HepG2 (cell line): ENCODE results near the gene PPP1R9A. TPM values are rescaled to one million over a fixed set of nuclear protein-coding genes. Genes with fewer than 3 reads are reported as not detected.

Experiments used
- ATAC-seq: fragments of 200-7000 bp; cut with Tn5 transposase; 3 replicates; pipeline ENCODE4 v1.9.1; 2020; ENCODE audit warnings: mild to moderate bottlenecking, moderate library complexity
- BruUV-seq: library from RNA; stranded (reverse); fragments of 400-500 nt; replicated peaks from 2 replicates; lab custom pipeline; 2021; lab: Mats Ljungman, UMichigan
- CTCF ChIA-PET: fragments of 300-600 bp; formaldehyde crosslinking; extraction: SDS; loops from one replicate; lab custom pipeline; 2021; ENCODE audit warnings: low total read pairs, inconsistent platforms, low intra/inter-chr PET ratio; lab: Yijun Ruan, JAX
- POLR2A ChIA-PET: fragments of 350-600 bp; sonication (Branson Sonifier 250); formaldehyde crosslinking; loops from one replicate; lab custom pipeline; 2020; ENCODE audit warnings: antibody characterized with exemption, inconsistent platforms; lab: Yijun Ruan, JAX
- DNase-seq: peaks from one replicate; pipeline ENCODE4 v3.0.0-alpha.2; 2015; ENCODE audit warnings: low spot score
- FAIRE-seq: peaks from 3 replicates; lab custom pipeline; 2011; peaks lifted over from hg19 to GRCh38; lab: Jason Lieb, UNC
- H2AFZ ChIP-seq: one replicate; pipeline ENCODE4 v1.6.1; 2011; ENCODE audit warnings: low read length, inconsistent platforms
- H3K27ac ChIP-seq: fragments of 300-600 bp; 3 replicates; pipeline ENCODE4 v1.8.0; 2011; ENCODE audit warnings: mixed run types, mild to moderate bottlenecking, mixed read lengths, low read length, inconsistent platforms; ENCODE audit not compliant: insufficient read depth; ENCODE audit errors: extremely low read length
- H3K27me3 ChIP-seq, 2 experiments: fragments of 200-600 bp in 1 of 2; 2 replicates in 1 of 2; 3 replicates in 1 of 2; pipeline versions ENCODE4 v1.6.0 to v1.8.0; 2011; ENCODE audit warnings: low read length in 2 of 2, mild to moderate bottlenecking in 2 of 2, moderate library complexity in 2 of 2, inconsistent platforms in 1 of 2; ENCODE audit not compliant: insufficient read depth in 2 of 2, control insufficient read depth in 1 of 2
- H3K36me3 ChIP-seq, 2 experiments: fragments of 200-600 bp in 1 of 2; replicated peaks in 1 of 2; 2 replicates in 1 of 2; 3 replicates in 1 of 2; pipeline versions ENCODE4 v1.5.1 to v1.8.0; 2011; ENCODE audit warnings: low read length in 2 of 2, inconsistent platforms in 1 of 2; ENCODE audit not compliant: insufficient read depth in 2 of 2, control insufficient read depth in 1 of 2
- H3K4me1 ChIP-seq: 2 replicates; pipeline ENCODE4 v1.5.1; 2012; ENCODE audit warnings: low read length, inconsistent platforms; ENCODE audit not compliant: insufficient read depth
- H3K4me2 ChIP-seq: 2 replicates; pipeline ENCODE4 v1.6.0; 2011; ENCODE audit warnings: low read depth, low read length, inconsistent platforms
- H3K4me3 ChIP-seq, 3 experiments: fragments of 200-600 bp in 1 of 3; sonication (generic), shearing (Covaris generic) in 1 of 3; replicated peaks in 1 of 3; 2 replicates each; pipeline ENCODE4 v1.5.1; 2011 to 2016; ENCODE audit warnings: low read length in 3 of 3, inconsistent platforms in 2 of 3, low read depth in 2 of 3, mild to moderate bottlenecking in 2 of 3, control low read depth in 1 of 3, mixed read lengths in 1 of 3; ENCODE audit not compliant: insufficient read depth in 1 of 3
- H3K79me2 ChIP-seq: one replicate; pipeline ENCODE4 v1.6.1; 2011; ENCODE audit warnings: low read length, inconsistent platforms; ENCODE audit not compliant: insufficient read depth
- H3K9ac ChIP-seq: 2 replicates; pipeline ENCODE4 v1.6.0; 2011; ENCODE audit warnings: mild to moderate bottlenecking, low read depth, low read length, inconsistent platforms; ENCODE audit not compliant: insufficient read depth
- H3K9me3 ChIP-seq: 2 replicates; pipeline ENCODE4 v1.5.1; 2012; ENCODE audit warnings: mild to moderate bottlenecking, low read length
- H4K20me1 ChIP-seq: 2 replicates; pipeline ENCODE4 v1.6.0; 2011; ENCODE audit warnings: inconsistent platforms, mild to moderate bottlenecking, low read length, moderate library complexity; ENCODE audit not compliant: insufficient read depth
- AHR ChIP-seq: IDR thresholded peaks from 2 replicates; pipeline ENCODE4 v1.6.1; 2018; ENCODE audit warnings: missing genetic modification reagents, missing compliant biosample characterization
- EED ChIP-seq: sonication (generic); formaldehyde crosslinking; IDR thresholded peaks from 2 replicates; pipeline ENCODE4 v1.5.0; 2020; ENCODE audit warnings: mild to moderate bottlenecking, missing genetic modification reagents
- HHEX ChIP-seq: IDR thresholded peaks from 2 replicates; pipeline ENCODE4 v1.6.1; 2016; ENCODE audit warnings: control low read depth
- HNRNPK ChIP-seq: fragments of 200-400 bp; formaldehyde crosslinking; IDR thresholded peaks from 2 replicates; pipeline ENCODE4 v1.6.1; 2018; ENCODE audit warnings: low read length, low read depth, moderate library complexity, mild to moderate bottlenecking; ENCODE audit not compliant: poor library complexity, severe bottlenecking
- JDP2 ChIP-seq: sonication (generic); formaldehyde crosslinking; IDR thresholded peaks from 2 replicates; pipeline ENCODE4 v1.8.1; 2022; ENCODE audit warnings: missing genetic modification reagents, borderline replicate concordance
- ZFP41 ChIP-seq: sonication (generic); formaldehyde crosslinking; IDR thresholded peaks from 2 replicates; pipeline ENCODE4 v1.4.0; 2020; ENCODE audit warnings: mild to moderate bottlenecking, missing genetic modification reagents, borderline replicate concordance
- in situ Hi-C: cut with HindIII; loops from 2 replicates; pipeline ENCODE4 v1.10.0; 2017; ENCODE audit warnings: low pct_unique_long_range_greater_than_20kb; ENCODE audit not compliant: extremely low pct_ligation_motif_present
- intact Hi-C: fragments of 100-400 bp; cut with micrococcal nuclease; formaldehyde crosslinking; loops from one replicate; pipeline ENCODE4 v1.10.0; 2022; ENCODE audit not compliant: unreplicated experiment
- polyA plus RNA-seq, 8 experiments: library from polyadenylated mRNA; depleted of rRNA in 3 of 8; stranded (reverse) in 7 of 8; unstranded in 1 of 8; fragments of >200 nt; fragmentation: Illumina TruSeq in 4 of 8; extraction: Trizol in 4 of 8; gene quantifications; 2 replicates each; pipeline versions ENCODE4 v1.2.1 to v1.2.3, GENCODE V29; 2011 to 2016; ENCODE audit warnings: low read depth in 4 of 8, missing spikeins in 1 of 8, mixed read lengths in 1 of 8; ENCODE audit not compliant: insufficient read depth in 1 of 8
- total RNA-seq, 5 experiments: library from RNA; depleted of rRNA; stranded (reverse); fragments of >200 nt; fragmentation: Illumina TruSeq; extraction: Trizol; gene quantifications; 2 replicates each; pipeline ENCODE4 v1.2.3, GENCODE V29; 2016; ENCODE audit warnings: low read depth in 1 of 5
- TF ChIP-seq, protein P1 (sequence below): sonication (generic); formaldehyde crosslinking; IDR thresholded peaks from 2 replicates; pipeline ENCODE4 v1.5.1; 2020; ENCODE audit warnings: mild to moderate bottlenecking, missing genetic modification reagents, moderate library complexity
- TF ChIP-seq, protein P2 (sequence below): sonication (generic); formaldehyde crosslinking; IDR thresholded peaks from 2 replicates; pipeline ENCODE4 v1.4.0; 2020; ENCODE audit warnings: mild to moderate bottlenecking, missing genetic modification reagents, borderline replicate concordance

Gene PPP1R9A
- total and polyA plus RNA-seq, 2 of the 13 experiments (the other 11 are each of a cell fraction or from before 2014, with no cell fraction given) = 11.4 to 31.9 TPM

GRCh38 chr7:95169678-95170077 is 262.3 kb downstream of the PPP1R9A start:
- Histone ChIP-seq H2AFZ (no peak overlapping the region), H3K9me3 (no peaks in the 10 kb centered on the region), H3K4me2 (no peak overlapping the region), H4K20me1 (no peaks in the 10 kb centered on the region), H3K27ac (no peak overlapping the region), H3K4me1 (no peaks in the 10 kb centered on the region), H3K4me3 (no peak overlapping the region), H3K36me3 (peaks cover 0 to 4% of the 10 kb centered on the region in 2 experiments; a peak in 2 of 5 replicates), H3K79me2 (no peaks in the 10 kb centered on the region), H3K27me3 (no peaks in the 10 kb centered on the region), H3K9ac (no peak overlapping the region)
- POLR2A ChIA-PET = no interaction called here
- no TSS peak for BruUV-seq
- no peak for ATAC-seq
- DNase-seq = no peak
- no peak for FAIRE-seq
- intact Hi-C loops (no loop called here), in situ Hi-C loops (no loop called here)
- CTCF ChIA-PET = no interaction called here
- TF ChIP-seq ZFP41 (CRISPR knock-in tag) (no peak), HNRNPK (no peak), AHR (no peak), EED (no peak), JDP2 (CRISPR knock-in tag) (no peak), HHEX (CRISPR knock-in tag) (no peak)
- TF ChIP-seq, protein P1, sequence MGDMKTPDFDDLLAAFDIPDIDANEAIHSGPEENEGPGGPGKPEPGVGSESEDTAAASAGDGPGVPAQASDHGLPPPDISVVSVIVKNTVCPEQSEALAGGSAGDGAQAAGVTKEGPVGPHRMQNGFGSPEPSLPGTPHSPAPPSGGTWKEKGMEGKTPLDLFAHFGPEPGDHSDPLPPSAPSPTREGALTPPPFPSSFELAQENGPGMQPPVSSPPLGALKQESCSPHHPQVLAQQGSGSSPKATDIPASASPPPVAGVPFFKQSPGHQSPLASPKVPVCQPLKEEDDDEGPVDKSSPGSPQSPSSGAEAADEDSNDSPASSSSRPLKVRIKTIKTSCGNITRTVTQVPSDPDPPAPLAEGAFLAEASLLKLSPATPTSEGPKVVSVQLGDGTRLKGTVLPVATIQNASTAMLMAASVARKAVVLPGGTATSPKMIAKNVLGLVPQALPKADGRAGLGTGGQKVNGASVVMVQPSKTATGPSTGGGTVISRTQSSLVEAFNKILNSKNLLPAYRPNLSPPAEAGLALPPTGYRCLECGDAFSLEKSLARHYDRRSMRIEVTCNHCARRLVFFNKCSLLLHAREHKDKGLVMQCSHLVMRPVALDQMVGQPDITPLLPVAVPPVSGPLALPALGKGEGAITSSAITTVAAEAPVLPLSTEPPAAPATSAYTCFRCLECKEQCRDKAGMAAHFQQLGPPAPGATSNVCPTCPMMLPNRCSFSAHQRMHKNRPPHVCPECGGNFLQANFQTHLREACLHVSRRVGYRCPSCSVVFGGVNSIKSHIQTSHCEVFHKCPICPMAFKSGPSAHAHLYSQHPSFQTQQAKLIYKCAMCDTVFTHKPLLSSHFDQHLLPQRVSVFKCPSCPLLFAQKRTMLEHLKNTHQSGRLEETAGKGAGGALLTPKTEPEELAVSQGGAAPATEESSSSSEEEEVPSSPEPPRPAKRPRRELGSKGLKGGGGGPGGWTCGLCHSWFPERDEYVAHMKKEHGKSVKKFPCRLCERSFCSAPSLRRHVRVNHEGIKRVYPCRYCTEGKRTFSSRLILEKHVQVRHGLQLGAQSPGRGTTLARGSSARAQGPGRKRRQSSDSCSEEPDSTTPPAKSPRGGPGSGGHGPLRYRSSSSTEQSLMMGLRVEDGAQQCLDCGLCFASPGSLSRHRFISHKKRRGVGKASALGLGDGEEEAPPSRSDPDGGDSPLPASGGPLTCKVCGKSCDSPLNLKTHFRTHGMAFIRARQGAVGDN (CRISPR knock-in tag) = no peak
- TF ChIP-seq, protein P2, sequence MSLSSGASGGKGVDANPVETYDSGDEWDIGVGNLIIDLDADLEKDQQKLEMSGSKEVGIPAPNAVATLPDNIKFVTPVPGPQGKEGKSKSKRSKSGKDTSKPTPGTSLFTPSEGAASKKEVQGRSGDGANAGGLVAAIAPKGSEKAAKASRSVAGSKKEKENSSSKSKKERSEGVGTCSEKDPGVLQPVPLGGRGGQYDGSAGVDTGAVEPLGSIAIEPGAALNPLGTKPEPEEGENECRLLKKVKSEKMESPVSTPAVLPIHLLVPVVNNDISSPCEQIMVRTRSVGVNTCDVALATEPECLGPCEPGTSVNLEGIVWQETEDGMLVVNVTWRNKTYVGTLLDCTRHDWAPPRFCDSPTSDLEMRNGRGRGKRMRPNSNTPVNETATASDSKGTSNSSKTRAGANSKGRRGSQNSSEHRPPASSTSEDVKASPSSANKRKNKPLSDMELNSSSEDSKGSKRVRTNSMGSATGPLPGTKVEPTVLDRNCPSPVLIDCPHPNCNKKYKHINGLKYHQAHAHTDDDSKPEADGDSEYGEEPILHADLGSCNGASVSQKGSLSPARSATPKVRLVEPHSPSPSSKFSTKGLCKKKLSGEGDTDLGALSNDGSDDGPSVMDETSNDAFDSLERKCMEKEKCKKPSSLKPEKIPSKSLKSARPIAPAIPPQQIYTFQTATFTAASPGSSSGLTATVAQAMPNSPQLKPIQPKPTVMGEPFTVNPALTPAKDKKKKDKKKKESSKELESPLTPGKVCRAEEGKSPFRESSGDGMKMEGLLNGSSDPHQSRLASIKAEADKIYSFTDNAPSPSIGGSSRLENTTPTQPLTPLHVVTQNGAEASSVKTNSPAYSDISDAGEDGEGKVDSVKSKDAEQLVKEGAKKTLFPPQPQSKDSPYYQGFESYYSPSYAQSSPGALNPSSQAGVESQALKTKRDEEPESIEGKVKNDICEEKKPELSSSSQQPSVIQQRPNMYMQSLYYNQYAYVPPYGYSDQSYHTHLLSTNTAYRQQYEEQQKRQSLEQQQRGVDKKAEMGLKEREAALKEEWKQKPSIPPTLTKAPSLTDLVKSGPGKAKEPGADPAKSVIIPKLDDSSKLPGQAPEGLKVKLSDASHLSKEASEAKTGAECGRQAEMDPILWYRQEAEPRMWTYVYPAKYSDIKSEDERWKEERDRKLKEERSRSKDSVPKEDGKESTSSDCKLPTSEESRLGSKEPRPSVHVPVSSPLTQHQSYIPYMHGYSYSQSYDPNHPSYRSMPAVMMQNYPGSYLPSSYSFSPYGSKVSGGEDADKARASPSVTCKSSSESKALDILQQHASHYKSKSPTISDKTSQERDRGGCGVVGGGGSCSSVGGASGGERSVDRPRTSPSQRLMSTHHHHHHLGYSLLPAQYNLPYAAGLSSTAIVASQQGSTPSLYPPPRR (CRISPR knock-in tag) = no peak
